Activated CD4-positive, alpha-beta T cell treated with anti-CD3 and anti-CD28 coated beads for 36 hours (primary cell): ENCODE measurements around the gene MYO1E. TPM values are rescaled to one million over a fixed set of nuclear protein-coding genes. Genes with fewer than 3 reads are reported as not detected.

Experiments used
- ATAC-seq: fragments of 200-7000 bp; cut with Tn5 transposase; one replicate; pipeline ENCODE4 v1.10.0; 2021; ENCODE audit warnings: mild to moderate bottlenecking, moderate library complexity
- CTCF ChIA-PET: fragments of 350-600 bp; sonication (Branson Sonifier 250); formaldehyde crosslinking; loops from one replicate; lab custom pipeline; 2021; ENCODE audit warnings: antibody characterized with exemption; lab: Charles Lee
- POLR2A ChIA-PET: fragments of 350-600 bp; sonication (Branson Sonifier 250); formaldehyde crosslinking; loops from one replicate; lab custom pipeline; 2021; ENCODE audit warnings: antibody characterized with exemption, inconsistent platforms; lab: Charles Lee
- DNase-seq: peaks from one replicate; pipeline ENCODE4 v3.0.0-alpha.2; 2020
- H3K27ac Mint-ChIP-seq: one replicate; pipeline ENCODE4 v1.8.0; 2021; ENCODE audit warnings: mixed read lengths
- H3K27me3 Mint-ChIP-seq: one replicate; pipeline ENCODE4 v1.8.0; 2021; ENCODE audit warnings: mixed read lengths
- H3K36me3 Mint-ChIP-seq: one replicate; pipeline ENCODE4 v1.8.0; 2021; ENCODE audit warnings: low read depth, mixed read lengths
- H3K4me1 Mint-ChIP-seq: one replicate; pipeline ENCODE4 v1.8.0; 2021; ENCODE audit warnings: mixed read lengths
- H3K4me3 Mint-ChIP-seq: one replicate; pipeline ENCODE4 v1.8.0; 2021; ENCODE audit warnings: mild to moderate bottlenecking, moderate library complexity, mixed read lengths
- H3K9me3 Mint-ChIP-seq: one replicate; pipeline ENCODE4 v1.8.0; 2021; ENCODE audit warnings: low read depth, mixed read lengths
- intact Hi-C, 2 experiments: fragments of 100-400 bp; cut with DNase I in 1 of 2; cut with micrococcal nuclease in 1 of 2; formaldehyde crosslinking; loops; one replicate each; pipeline versions ENCODE4 v1.14.2 to v1.15.1; 2022 to 2024; cut with DNase I, micrococcal nuclease
- total RNA-seq, 2 experiments: library from RNA; stranded (reverse); gene quantifications; one replicate each; pipeline ENCODE4 v1.2.3, GENCODE V29; 2021

Gene MYO1E
- total RNA-seq, 2 experiments from 2014 or later, result 8.0 to 12.6 TPM

GRCh38 chr15:59223736-59224135, 148.9 kb downstream of the MYO1E start:
- ATAC-seq (no peak), DNase-seq (no peak)
- Mint-ChIP-seq H3K36me3 (no peaks in the 10 kb centered on the region), H3K4me3 (no peak overlapping the region), H3K4me1 (peaks cover 2% of the 10 kb centered on the region), H3K27me3 (peaks cover 4% of the 10 kb centered on the region), H3K9me3 (no peaks in the 10 kb centered on the region), H3K27ac (no peak overlapping the region)
- intact Hi-C loops, result no loop called here
- ChIA-PET CTCF (interaction anchor here (0.7 to 1.2 kb wide), 3 partner anchors 9 to 16 kb away, joined by 3 to 4 read pairs (median 3); no protein-coding TSS in a partner anchor), POLR2A (no interaction called here)

- no peak for DNase-seq
- peaks cover 2% of the 10 kb centered on the region for H3K4me1 Mint-ChIP-seq
- no peak overlapping the region for H3K27ac Mint-ChIP-seq
- H3K9me3 Mint-ChIP-seq, result no peaks in the 10 kb centered on the region
- peaks cover 4% of the 10 kb centered on the region for H3K27me3 Mint-ChIP-seq
- no peaks in the 10 kb centered on the region for H3K36me3 Mint-ChIP-seq
- intact Hi-C loops, result no loop called here
- POLR2A ChIA-PET, result no interaction called here
- H3K4me3 Mint-ChIP-seq, result no peak overlapping the region
- CTCF ChIA-PET, result no interaction called here
- no peak for ATAC-seq
Measured at GRCh38 chr15:59222906-59223550, 149.6 kb downstream of the MYO1E start.

GRCh38 chr15:59221511-59222505, 150.9 kb downstream of the MYO1E start:
- H3K4me1 Mint-ChIP-seq, result no peaks in the 10 kb centered on the region
- no peak for DNase-seq
- H3K27me3 Mint-ChIP-seq, result peaks cover 2% of the 10 kb centered on the region
- no peaks in the 10 kb centered on the region for H3K36me3 Mint-ChIP-seq
- POLR2A ChIA-PET, result no interaction called here
- CTCF ChIA-PET, result interaction anchor here (0.6 kb wide), 1 partner anchor 68 kb away, joined by 3 read pairs; no protein-coding TSS in a partner anchor
- H3K27ac Mint-ChIP-seq, result no peak overlapping the region
- no peak for ATAC-seq
- H3K4me3 Mint-ChIP-seq, result no peak overlapping the region
- H3K9me3 Mint-ChIP-seq, result no peaks in the 10 kb centered on the region
- intact Hi-C loops, result no loop called here

GRCh38 chr15:59218710-59219109, 154.0 kb downstream of the MYO1E start:
- Mint-ChIP-seq H3K36me3 (no peaks in the 10 kb centered on the region), H3K27ac (no peak overlapping the region), H3K27me3 (peaks cover 8% of the 10 kb centered on the region), H3K4me1 (no peaks in the 10 kb centered on the region), H3K4me3 (no peak overlapping the region), H3K9me3 (no peaks in the 10 kb centered on the region)
- no peak for DNase-seq
- intact Hi-C loops, result no loop called here
- ChIA-PET CTCF (no interaction called here), POLR2A (no interaction called here)
- ATAC-seq, result no peak

GRCh38 chr15:59217876-59218498, 154.7 kb downstream of the MYO1E start:
- DNase-seq, result no peak
- Mint-ChIP-seq H3K4me3 (no peak overlapping the region), H3K27me3 (peaks cover 8% of the 10 kb centered on the region), H3K9me3 (no peaks in the 10 kb centered on the region), H3K4me1 (no peaks in the 10 kb centered on the region), H3K27ac (no peak overlapping the region), H3K36me3 (no peaks in the 10 kb centered on the region)
- CTCF ChIA-PET, result no interaction called here
- no peak for ATAC-seq
- intact Hi-C loops, result no loop called here
- POLR2A ChIA-PET, result no interaction called here

GRCh38 chr15:59216911-59217310, 155.8 kb downstream of the MYO1E start:
- CTCF ChIA-PET, result interaction anchor here (0.6 kb wide), 1 partner anchor 158 kb away, joined by 3 read pairs; no protein-coding TSS in a partner anchor

GRCh38 chr15:59210186-59210585, 162.5 kb downstream of the MYO1E start:
- Mint-ChIP-seq H3K27ac (no peak overlapping the region), H3K4me1 (no peaks in the 10 kb centered on the region), H3K27me3 (peaks cover 3% of the 10 kb centered on the region), H3K4me3 (no peak overlapping the region), H3K9me3 (no peaks in the 10 kb centered on the region), H3K36me3 (no peaks in the 10 kb centered on the region)
- ChIA-PET CTCF (no interaction called here), POLR2A (no interaction called here)
- no peak for DNase-seq
- intact Hi-C loops, result no loop called here
- ATAC-seq, result no peak

More at GRCh38 chr15:59216911-59217310, 155.8 kb downstream of the MYO1E start:
- POLR2A ChIA-PET, result no interaction called here
- H3K9me3 Mint-ChIP-seq, result no peaks in the 10 kb centered on the region
- H3K27ac Mint-ChIP-seq, result no peak overlapping the region
- H3K4me3 Mint-ChIP-seq, result no peak overlapping the region
- H3K36me3 Mint-ChIP-seq, result no peaks in the 10 kb centered on the region
- no peaks in the 10 kb centered on the region for H3K4me1 Mint-ChIP-seq
- intact Hi-C loops, result no loop called here
- no peak for ATAC-seq
- DNase-seq, result no peak
- peaks cover 8% of the 10 kb centered on the region for H3K27me3 Mint-ChIP-seq

GRCh38 chr15:59208613-59209249, 163.9 kb downstream of the MYO1E start:
- POLR2A ChIA-PET, result interaction anchor here (0.7 kb wide), 1 partner anchor 85 kb away, joined by 4 read pairs; no protein-coding TSS in a partner anchor
- no peak overlapping the region for H3K4me3 Mint-ChIP-seq
- H3K27me3 Mint-ChIP-seq, result no peaks in the 10 kb centered on the region
- intact Hi-C loops, result no loop called here
- CTCF ChIA-PET, result interaction anchor here (0.8 kb wide), 1 partner anchor 139 kb away, joined by 4 read pairs; no protein-coding TSS in a partner anchor
- no peaks in the 10 kb centered on the region for H3K4me1 Mint-ChIP-seq
- DNase-seq (no peak), ATAC-seq (no peak)
- H3K27ac Mint-ChIP-seq, result no peak overlapping the region
- H3K9me3 Mint-ChIP-seq, result no peaks in the 10 kb centered on the region
- H3K36me3 Mint-ChIP-seq, result no peaks in the 10 kb centered on the region

GRCh38 chr15:59206623-59207183, 166.0 kb downstream of the MYO1E start, which contains the start of gene LDHAL6B:
LDHAL6B (plus strand) TSS chr15:59206843; CDS start chr15:59206941, 98 bp downstream.
- POLR2A ChIA-PET, result no interaction called here

GRCh38 chr15:59205839-59206622, 166.6 kb downstream of the MYO1E start:
- no peak for ATAC-seq
- Mint-ChIP-seq H3K4me3 (no peak overlapping the region), H3K9me3 (no peaks in the 10 kb centered on the region), H3K4me1 (no peaks in the 10 kb centered on the region), H3K36me3 (no peaks in the 10 kb centered on the region), H3K27me3 (no peaks in the 10 kb centered on the region), H3K27ac (no peak overlapping the region)
- DNase-seq, result no peak
- ChIA-PET POLR2A (interaction anchor here (0.6 kb wide), 1 partner anchor 146 kb away, joined by 3 read pairs; no protein-coding TSS in a partner anchor), CTCF (interaction anchor here (0.7 kb wide), 1 partner anchor 32 kb away, joined by 3 read pairs; no protein-coding TSS in a partner anchor)
- intact Hi-C loops, result no loop called here

More at GRCh38 chr15:59206623-59207183, 166.0 kb downstream of the MYO1E start, which contains the start of gene LDHAL6B:
- DNase-seq (no peak), ATAC-seq (no peak)
- H3K27me3 Mint-ChIP-seq, result no peaks in the 10 kb centered on the region
- intact Hi-C loops, result no loop called here
- CTCF ChIA-PET, result interaction anchor here (0.7 kb wide), 1 partner anchor 32 kb away, joined by 3 read pairs; no protein-coding TSS in a partner anchor
- H3K4me1 Mint-ChIP-seq, result no peaks in the 10 kb centered on the region
- no peaks in the 10 kb centered on the region for H3K36me3 Mint-ChIP-seq
- no peak within 1 kb of the TSS for H3K27ac Mint-ChIP-seq
- no peaks in the 10 kb centered on the region for H3K9me3 Mint-ChIP-seq
- H3K4me3 Mint-ChIP-seq, result no peak within 1 kb of the TSS
